Right lobe of liver (tissue), 6 donors: Measurements from ENCODE around the gene RHO. TPM values are rescaled to one million over a fixed set of nuclear protein-coding genes. Genes with fewer than 3 reads are reported as not detected.

Experiments used
- ATAC-seq, 4 donors: fragments of 200-7000 bp; cut with Tn5 transposase; one replicate each; pipeline ENCODE4 v1.9.1; 2020; ENCODE audit warnings: mild to moderate bottlenecking in 4 of 4, moderate library complexity in 4 of 4
- DNase-seq, 3 donors: peaks; one replicate each; pipeline ENCODE4 v3.0.0-alpha.2; 2020
- H3K27ac ChIP-seq, 3 donors: fragments of 200-600 bp; one replicate each; pipeline ENCODE4 v1.8.0; 2022
- H3K27me3 ChIP-seq, 2 donors: fragments of 200-600 bp; one replicate each; pipeline ENCODE4 v1.8.0; 2022
- H3K36me3 ChIP-seq, 4 donors: fragments of 200-600 bp; sonication (generic) in 1 of 4; one replicate each; pipeline versions ENCODE4 v1.5.1 to v1.8.0; 2017 to 2022; ENCODE audit warnings: control low read depth in 1 of 4
- H3K4me1 ChIP-seq, 4 donors: fragments of 200-600 bp; sonication (generic) in 1 of 4; one replicate each; pipeline versions ENCODE4 v1.5.1 to v1.8.0; 2017 to 2022; ENCODE audit warnings: control low read depth in 1 of 4
- H3K4me3 ChIP-seq, 3 donors: fragments of 200-600 bp; one replicate each; pipeline ENCODE4 v1.8.0; 2022
- H3K9me3 ChIP-seq, 4 donors: fragments of 200-600 bp; sonication (generic) in 1 of 4; one replicate each; pipeline versions ENCODE4 v1.5.1 to v1.8.0; 2017 to 2022; ENCODE audit warnings: control low read depth in 1 of 4
- POLR2A ChIP-seq: fragments of 450-650 bp; IDR thresholded peaks from one replicate; pipeline ENCODE4 v1.6.1; 2017; ENCODE audit warnings: antibody characterized with exemption, mild to moderate bottlenecking
- WGBS: methylation state at CpG from one replicate; pipeline ENCODE4 v1.1.6; 2018; ENCODE audit warnings: low coverage, low lambda C conversion rate; ENCODE audit not compliant: insufficient coverage; ENCODE audit errors: missing lambda C conversion rate; 5-methylcytosine and 5-hydroxymethylcytosine counted together
- intact Hi-C, 2 donors: fragments of 100-400 bp; cut with DNase I; formaldehyde crosslinking; loops; one replicate each; pipeline versions ENCODE4 v1.11.2 to v1.14.1; 2022
- total RNA-seq, 6 experiments: library from RNA; depleted of rRNA in 2 of 6; stranded (reverse); fragments of >200 nt in 2 of 6; fragmentation: NEBNext Ultra II Directional in 3 of 6; extraction: Animal tissue kit (Norgen Biotek cat#: 25700) in 3 of 6; gene quantifications; one replicate each; pipeline versions ENCODE4 v1.1.0 to v1.2.4, GENCODE V29; 2016 to 2023
- TF ChIP-seq, protein P1 (sequence below), 4 donors: fragments of 200-600 bp in 3 of 4; fragments of 450-650 bp in 1 of 4; IDR thresholded peaks; one replicate each; pipeline versions ENCODE4 v1.5.1 to v1.8.0; 2016 to 2022; ENCODE audit warnings: antibody characterized with exemption in 4 of 4, mild to moderate bottlenecking in 2 of 4
- donor health status: DM: no; HTN: yes; CAD: no.
- donor health status: DM: no; HTN: no; CAD: no.
- donor health status: DM: no; HTN: no; CAD: no.
- donor health status: DM: no; HTN: yes; CAD: no.
- donor health status: DM: no; HTN: yes; CAD: no.

The RHO gene
- total RNA-seq, 6 experiments from 2014 or later = not detected

DNA sequence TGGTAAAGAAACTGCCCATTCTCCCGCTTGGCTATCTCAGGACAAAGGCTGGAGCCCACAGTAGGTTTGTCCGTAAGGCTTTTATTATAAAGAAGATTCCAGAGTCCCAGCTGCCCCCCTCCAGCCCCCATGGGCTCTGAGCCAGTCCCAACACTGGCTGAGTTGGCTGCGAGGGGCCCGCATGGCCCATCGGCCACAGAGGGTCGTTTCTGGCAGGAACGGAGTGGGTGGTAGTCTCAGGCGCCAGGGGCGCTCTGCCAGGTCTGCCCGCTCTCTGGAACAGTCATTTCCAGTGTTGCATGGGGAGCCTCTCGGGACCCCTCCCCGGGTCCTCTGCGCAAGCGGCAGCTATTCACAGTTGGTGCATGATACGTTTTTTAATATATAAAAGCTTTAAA, 26.7 kb downstream of the RHO start:
- no peaks in the 10 kb centered on the region for H3K36me3 ChIP-seq
- intact Hi-C loops = no loop called here
- DNase-seq (peak in 1 of 3 donors; percentile 20), ATAC-seq (no peak)
- H3K27me3 ChIP-seq = no peaks in the 10 kb centered on the region
- 71% methylated on average over 6 of the region's 15 CpGs for WGBS
- TF ChIP-seq POLR2A = no peak
- TF ChIP-seq, protein P1, sequence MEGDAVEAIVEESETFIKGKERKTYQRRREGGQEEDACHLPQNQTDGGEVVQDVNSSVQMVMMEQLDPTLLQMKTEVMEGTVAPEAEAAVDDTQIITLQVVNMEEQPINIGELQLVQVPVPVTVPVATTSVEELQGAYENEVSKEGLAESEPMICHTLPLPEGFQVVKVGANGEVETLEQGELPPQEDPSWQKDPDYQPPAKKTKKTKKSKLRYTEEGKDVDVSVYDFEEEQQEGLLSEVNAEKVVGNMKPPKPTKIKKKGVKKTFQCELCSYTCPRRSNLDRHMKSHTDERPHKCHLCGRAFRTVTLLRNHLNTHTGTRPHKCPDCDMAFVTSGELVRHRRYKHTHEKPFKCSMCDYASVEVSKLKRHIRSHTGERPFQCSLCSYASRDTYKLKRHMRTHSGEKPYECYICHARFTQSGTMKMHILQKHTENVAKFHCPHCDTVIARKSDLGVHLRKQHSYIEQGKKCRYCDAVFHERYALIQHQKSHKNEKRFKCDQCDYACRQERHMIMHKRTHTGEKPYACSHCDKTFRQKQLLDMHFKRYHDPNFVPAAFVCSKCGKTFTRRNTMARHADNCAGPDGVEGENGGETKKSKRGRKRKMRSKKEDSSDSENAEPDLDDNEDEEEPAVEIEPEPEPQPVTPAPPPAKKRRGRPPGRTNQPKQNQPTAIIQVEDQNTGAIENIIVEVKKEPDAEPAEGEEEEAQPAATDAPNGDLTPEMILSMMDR (IDR thresholded peaks at IDR 0.05) = no peak
- no peaks in the 10 kb centered on the region for H3K9me3 ChIP-seq
- H3K4me3 ChIP-seq = no peak overlapping the region
- no peak overlapping the region for H3K27ac ChIP-seq
- peaks cover 0 to 5% (median 0%) of the 10 kb centered on the region in 4 donors for H3K4me1 ChIP-seq

DNA sequence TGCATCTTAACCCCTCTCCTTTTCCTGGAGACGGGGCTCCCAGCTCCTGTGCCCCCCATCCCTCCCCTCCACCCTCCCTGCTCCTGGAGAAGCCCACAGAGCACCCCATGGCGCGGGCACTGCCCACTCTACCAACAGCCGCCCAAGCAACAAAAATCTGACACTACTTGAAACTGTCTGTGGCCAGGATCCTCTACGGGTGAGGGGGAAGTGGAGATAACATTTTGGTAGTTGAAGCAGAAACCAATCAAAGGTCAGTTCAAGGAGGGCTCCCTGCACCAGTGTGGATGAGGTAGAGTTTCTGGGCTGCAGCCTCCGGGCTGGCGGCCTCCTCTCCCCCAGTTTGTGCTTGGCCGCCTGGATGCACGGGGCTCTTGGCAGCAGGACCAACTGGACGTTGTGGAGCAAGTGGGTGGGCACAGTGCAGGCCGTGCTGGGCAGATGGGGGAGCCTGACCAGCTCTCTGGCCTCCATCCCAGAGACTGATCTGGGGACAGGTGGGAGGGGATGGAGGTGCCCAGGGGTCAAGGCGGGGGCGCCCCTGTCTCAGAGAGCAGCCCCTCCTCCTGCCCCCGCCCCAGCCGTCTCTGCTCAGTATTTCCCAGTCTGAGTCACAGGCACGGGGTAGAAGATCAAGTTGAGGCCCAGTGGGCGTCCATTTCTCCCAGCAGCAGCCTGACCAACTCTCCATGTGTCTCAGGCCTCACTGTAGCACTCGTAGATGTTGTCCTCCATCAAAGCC, 27.3 kb downstream of the RHO start:
- peak in 2 of 3 donors; percentile 18 to 40 for DNase-seq
- TF ChIP-seq POLR2A = no peak
- TF ChIP-seq, protein P1 (IDR thresholded peaks at IDR 0.05) = no peak
- ATAC-seq = no peak
- intact Hi-C loops = no loop called here
- no peaks in the 10 kb centered on the region for H3K27me3 ChIP-seq
- H3K4me1 ChIP-seq = peaks cover 0 to 5% (median 0%) of the 10 kb centered on the region in 4 donors
- WGBS = 66% methylated on average over 4 of the region's 18 CpGs
- no peak overlapping the region for H3K4me3 ChIP-seq
- no peaks in the 10 kb centered on the region for H3K36me3 ChIP-seq
- no peaks in the 10 kb centered on the region for H3K9me3 ChIP-seq
- H3K27ac ChIP-seq = no peak overlapping the region

DNA sequence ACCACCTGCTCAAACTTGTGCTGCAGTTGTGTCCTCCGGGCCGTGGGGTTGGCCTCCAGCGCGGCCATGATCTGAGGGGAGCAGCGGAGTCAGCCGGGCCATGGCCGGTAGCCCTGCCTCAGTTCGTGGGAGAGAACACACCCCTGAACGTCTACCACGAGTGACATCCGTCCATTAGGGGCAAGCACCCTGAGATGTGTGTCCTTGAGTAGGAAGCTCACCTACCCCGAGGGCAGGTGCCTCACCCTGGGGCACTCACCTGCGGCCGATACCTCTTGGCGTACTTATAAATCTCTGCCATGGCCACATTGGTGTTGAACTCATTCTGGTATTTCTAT, 27.9 kb downstream of the RHO start:
- no peak overlapping the region for H3K4me3 ChIP-seq
- H3K27ac ChIP-seq = no peak overlapping the region
- no peak for TF ChIP-seq POLR2A
- TF ChIP-seq, protein P1 (IDR thresholded peaks at IDR 0.05) = no peak
- peaks cover 0 to 5% (median 0%) of the 10 kb centered on the region in 4 donors for H3K4me1 ChIP-seq
- no peaks in the 10 kb centered on the region for H3K9me3 ChIP-seq
- intact Hi-C loops = no loop called here
- DNase-seq = peak in 1 of 3 donors; percentile 20
- no peaks in the 10 kb centered on the region for H3K27me3 ChIP-seq
- no peak for ATAC-seq
- H3K36me3 ChIP-seq = no peaks in the 10 kb centered on the region
- WGBS = no CpG with 5 or more reads among the region's 15 CpGs

GRCh38 chr3:129556890-129557547, 28.6 kb downstream of the RHO start:
- H3K4me1 ChIP-seq = peaks cover 0 to 5% (median 0%) of the 10 kb centered on the region in 4 donors
- no peaks in the 10 kb centered on the region for H3K27me3 ChIP-seq
- 80% methylated on average over 1 of the region's 31 CpGs for WGBS
- no peaks in the 10 kb centered on the region for H3K9me3 ChIP-seq
- peak in 2 of 4 donors; percentile 6 to 12 for ATAC-seq
- H3K4me3 ChIP-seq = no peak overlapping the region
- intact Hi-C loops = no loop called here
- no peaks in the 10 kb centered on the region for H3K36me3 ChIP-seq
- no peak for DNase-seq
- TF ChIP-seq, protein P1 (IDR thresholded peaks at IDR 0.05) = no peak
- no peak for TF ChIP-seq POLR2A
- no peak overlapping the region for H3K27ac ChIP-seq
